GM04503 (cell line): ENCODE results near the gene ATP8A2.
"Not testable (repeated sequence)": the region's sequence is repeated elsewhere in the genome, so short reads cannot be mapped to it uniquely, and the experiment has no call there.

Experiments
- DNase-seq: peaks from one replicate; pipeline ENCODE4 v3.0.0-alpha.2; 2012; ENCODE audit warnings: low read depth

Gene ATP8A2

DNA sequence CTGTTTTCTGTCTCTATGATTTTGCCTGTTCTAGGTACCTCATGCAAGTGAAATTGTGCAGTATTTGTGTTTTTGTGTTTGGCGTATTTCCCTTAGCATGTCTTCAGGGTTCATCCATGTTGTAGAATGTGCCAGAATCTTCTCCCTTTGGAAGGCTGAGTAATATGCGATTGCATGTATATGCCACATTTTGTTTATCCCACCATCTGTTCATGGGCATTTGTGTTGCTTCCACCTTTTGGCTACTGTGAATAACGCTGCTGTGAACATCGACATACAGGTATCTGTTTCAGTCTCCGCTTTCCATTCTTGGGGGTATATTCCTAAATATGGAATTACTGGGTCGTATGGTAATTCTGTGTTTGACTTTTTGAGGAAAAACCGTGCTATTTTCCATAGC lies 190.0 kb downstream of the ATP8A2 start:
- no peak for DNase-seq

- no peak for DNase-seq
Observed at GRCh38 chr13:25570185-25570584, 198.4 kb downstream of the ATP8A2 start.

- no peak for DNase-seq
Observed at GRCh38 chr13:25571237-25571636, 199.5 kb downstream of the ATP8A2 start.

DNA sequence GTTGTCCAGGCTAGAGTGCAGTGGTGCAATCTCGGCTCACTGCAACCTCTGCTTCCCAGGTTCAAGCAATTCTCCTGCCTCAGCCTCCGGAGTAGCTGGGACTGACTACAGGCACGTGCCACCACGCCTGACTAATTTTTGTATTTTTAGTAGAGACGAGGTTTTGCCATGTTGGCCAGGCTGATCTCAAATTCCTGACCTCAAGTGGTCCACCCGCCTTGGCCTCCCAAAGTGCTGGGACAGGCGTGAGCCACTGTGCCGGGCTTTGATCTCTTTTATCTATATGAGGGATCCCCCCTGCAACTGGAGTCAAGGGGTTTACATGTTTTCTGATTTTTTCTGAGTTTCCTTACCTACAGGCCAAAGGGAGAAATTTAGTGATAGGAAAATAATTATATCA lies 200.4 kb downstream of the ATP8A2 start:
- DNase-seq = not testable (repeated sequence)

DNA sequence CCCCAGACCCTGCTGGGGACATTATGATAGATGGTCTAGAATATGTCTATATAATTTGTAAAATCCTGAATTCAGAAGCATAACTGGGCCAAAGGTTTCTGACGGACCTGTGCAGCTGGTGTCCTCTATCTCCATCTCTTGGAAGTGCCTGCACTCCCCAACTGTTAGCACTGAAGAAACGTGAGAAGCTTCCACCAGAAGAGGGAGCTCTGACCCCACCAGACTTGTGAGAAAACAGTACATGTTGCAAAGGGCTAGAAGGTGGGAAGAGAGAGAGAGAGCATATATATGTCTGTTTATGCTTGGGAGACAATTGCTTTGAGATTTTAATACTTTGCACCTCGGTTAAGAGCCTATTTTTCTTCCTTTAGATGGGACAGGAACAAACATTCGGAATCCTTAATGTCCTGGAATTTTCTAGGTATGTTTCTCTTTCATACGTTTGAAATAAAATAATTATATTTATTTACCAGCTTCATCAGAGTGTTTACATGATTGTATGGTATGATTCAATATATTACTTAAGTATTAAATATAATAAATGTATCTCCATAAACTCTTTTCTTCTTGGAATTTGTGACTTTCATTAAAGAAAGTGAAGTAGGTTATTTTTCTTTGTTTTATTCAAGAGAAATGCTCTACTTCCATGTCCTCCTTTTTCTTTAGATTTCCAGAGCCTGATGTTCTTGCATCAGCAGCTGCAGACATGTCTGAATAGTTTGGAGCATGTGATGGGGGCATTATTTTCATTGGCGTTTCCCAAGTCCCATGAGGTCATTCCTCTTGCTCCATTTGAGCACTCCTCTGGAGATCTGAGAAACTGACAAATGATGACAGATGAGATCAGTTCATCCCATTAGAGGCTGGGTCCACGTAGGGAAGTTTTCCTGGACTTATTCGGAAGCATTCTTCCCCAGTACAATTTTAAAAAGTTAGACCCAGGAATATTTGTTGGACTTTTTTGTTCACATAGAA lies 202.9 kb downstream of the ATP8A2 start:
- peak; percentile 33 for DNase-seq

- DNase-seq = no peak
Observed at GRCh38 chr13:25575562-25575961, 203.8 kb downstream of the ATP8A2 start.

- no peak for DNase-seq
Observed at GRCh38 chr13:25578526-25578925, 206.8 kb downstream of the ATP8A2 start.

DNA sequence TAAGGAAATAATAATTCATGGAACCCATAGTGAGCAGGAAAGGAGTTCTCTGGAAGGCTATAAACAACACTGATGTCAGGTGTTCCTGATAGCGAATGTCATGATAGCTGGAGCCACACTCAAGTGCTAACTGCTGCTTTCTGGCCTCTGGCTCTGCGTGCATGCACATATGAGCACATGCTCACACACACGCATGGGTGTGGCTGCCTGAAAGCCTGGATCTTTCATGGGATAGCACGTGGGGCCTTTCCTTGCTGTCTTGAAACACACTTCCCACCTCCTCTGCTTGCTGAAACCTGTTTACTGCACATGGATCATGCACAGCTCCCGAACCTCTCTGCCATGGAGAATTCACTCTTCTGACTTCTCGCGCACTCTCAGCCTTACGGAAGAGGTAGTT lies 207.4 kb downstream of the ATP8A2 start:
- DNase-seq = no peak

GRCh38 chr13:25581351-25581750 lies 209.6 kb downstream of the ATP8A2 start:
- DNase-seq = no peak

DNA sequence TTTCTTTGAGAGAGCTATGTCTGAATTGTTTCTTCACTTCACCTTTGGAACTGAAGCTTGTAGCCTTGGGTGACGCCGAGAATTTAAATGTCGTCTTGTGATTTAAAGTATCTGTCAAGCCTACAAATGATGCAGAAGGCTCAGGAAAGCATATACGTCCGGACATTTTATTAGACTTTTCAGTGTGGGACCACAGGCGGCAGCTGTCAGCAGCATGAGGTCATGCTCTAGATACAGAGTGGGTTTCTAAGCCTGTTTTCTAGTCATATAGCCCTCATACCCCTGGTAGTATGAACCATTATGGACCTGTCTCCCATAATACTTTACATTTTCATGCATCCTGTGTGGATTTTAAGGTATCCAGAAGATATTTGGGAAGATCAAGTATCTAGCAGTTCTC lies 212.3 kb downstream of the ATP8A2 start:
- no peak for DNase-seq

GRCh38 chr13:25585000-25585399 lies 213.2 kb downstream of the ATP8A2 start:
- DNase-seq = no peak

GRCh38 chr13:25587326-25587980 lies 215.7 kb downstream of the ATP8A2 start:
- DNase-seq = no peak

DNA sequence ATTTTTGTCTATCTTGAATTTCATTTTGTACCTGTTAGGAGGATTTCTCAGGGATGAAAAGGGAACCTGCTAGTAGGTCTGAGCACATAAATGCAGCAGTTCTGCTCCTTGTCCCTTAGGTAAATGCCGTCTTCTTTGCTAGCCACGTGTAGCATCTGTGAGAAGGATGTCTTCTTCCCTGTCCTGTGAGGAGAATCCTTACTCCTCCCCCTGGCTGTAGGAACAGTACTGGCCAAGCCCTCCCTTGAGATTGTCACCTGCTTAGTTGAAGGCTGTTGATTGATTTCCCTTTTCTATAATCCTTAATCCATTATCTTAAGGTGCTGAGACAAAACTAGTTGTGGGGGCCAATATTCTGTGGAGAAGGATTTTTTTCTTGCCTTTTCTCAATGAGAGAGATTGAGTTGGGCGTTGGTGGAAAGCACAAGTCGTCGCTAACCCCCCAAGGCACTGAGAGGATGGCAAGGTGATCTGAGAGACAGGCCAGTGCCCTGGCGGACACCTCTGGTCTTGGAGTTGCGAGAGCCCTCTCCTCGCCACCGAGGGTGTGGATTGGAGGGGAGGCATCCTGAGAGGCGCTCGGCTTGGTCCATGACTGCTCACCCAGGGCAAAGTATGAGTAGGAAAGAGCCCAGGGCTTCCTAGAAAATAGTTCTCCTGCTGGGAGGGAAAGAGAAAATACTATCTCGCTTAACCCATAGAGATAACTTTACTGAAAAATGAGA lies 216.7 kb downstream of the ATP8A2 start:
- DNase-seq = no peak

- DNase-seq = no peak
Observed at GRCh38 chr13:25598421-25598820, 226.6 kb downstream of the ATP8A2 start.

- no peak for DNase-seq
Observed at GRCh38 chr13:25602176-25602575, 230.4 kb downstream of the ATP8A2 start.

DNA sequence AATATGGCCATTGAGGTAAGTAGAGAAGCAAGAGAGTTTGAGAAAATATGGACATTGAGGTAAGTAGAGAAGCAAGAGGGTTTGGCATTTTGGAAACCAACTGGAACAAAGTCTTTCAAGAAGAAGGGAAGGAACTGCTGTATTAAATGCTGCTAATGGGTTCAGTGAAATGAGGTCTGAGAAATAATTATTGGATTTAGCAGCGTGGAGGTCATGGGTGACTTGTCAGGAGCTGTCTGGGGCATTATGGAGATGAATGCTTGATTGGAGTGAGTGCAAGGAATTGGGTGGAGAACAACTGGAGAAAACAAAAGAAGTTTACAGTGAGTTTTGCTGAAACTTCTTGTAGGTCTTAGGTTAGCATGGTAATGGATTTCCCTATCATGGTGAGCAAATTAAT lies 232.3 kb downstream of the ATP8A2 start:
- DNase-seq = no peak

DNA sequence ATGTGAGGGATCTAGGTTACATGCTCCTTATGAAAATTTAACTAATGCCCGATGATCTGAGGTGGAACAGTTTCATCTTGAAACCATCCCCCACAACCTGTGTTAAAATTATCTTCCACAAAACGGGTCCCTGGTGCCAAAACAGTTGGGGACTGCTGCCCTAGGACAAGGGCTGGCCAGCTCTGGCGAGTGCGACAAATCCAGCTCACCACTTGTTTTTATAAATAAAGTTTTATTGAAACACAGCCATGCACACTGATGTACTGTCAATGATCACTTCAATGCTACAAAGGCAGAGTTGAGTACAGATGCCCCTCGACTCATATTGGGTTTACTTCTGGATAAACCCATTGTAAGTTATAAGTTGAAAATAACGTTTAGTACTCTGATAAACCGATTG lies 235.3 kb downstream of the ATP8A2 start:
- DNase-seq = no peak

DNA sequence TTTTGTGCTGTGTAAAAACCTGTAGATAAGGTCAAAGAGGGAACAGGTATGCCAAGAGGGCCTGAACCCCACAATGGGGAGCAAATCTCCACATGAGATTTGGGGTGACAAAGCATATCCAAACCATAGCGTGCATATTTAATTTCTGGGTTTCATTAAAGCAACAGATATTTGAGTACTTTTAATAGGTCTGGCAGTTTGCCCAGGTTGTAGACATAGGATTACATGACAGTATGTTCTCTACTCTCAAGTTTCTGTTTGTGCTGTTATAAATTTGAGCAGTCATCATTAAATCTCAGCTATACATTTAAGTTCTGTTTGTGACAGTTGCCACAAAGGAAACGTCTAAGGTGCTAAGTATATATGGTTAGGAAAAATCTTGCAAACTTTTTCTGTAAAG lies 236.4 kb downstream of the ATP8A2 start:
- DNase-seq = no peak

- no peak for DNase-seq
Observed at GRCh38 chr13:25616674-25617073, 244.9 kb downstream of the ATP8A2 start.

- DNase-seq = no peak
Observed at GRCh38 chr13:25619897-25620296, 248.1 kb downstream of the ATP8A2 start.

DNA sequence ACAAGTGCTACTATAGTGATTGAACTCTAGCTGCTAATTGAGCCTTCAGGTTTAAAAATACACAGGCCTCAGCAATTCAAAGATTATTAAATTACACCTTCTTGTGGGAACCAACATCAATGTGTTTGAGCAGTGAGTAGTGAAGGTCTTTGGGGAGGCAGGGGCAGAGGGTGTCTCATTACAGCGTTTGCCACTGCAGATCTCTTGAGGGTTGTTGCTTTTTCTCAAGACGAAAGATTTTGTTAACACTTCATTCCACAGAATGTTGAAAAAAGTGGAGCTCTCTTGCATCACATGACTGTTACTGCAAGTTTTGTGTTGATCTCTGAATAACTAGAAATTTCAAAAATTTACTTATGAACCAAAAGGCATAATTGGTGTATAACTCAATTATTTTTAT lies 253.6 kb downstream of the ATP8A2 start:
- DNase-seq = no peak

GRCh38 chr13:25630329-25630900 lies 258.6 kb downstream of the ATP8A2 start:
- DNase-seq = no peak
